ENCODE results near the gene ARPC4.

- TF ChIP-seq ARNTL (CRISPR knock-in tag; IDR thresholded peaks at IDR 0.05; ENCODE audit: borderline replicate concordance, low read depth) (no peak), PPARA (CRISPR knock-in tag; IDR thresholded peaks at IDR 0.05; ENCODE audit: borderline replicate concordance) (no peak), PATZ1 (CRISPR knock-in tag; IDR thresholded peaks at IDR 0.05; ENCODE audit: borderline replicate concordance) (no peak), CREB5 (CRISPR knock-in tag; IDR thresholded peaks at IDR 0.05; ENCODE audit: low read depth) (no peak), TSHZ2 (CRISPR knock-in tag; IDR thresholded peaks at IDR 0.05) (no peak), ZC3H10 (CRISPR knock-in tag; IDR thresholded peaks at IDR 0.05) (no peak), ZNF70 (CRISPR knock-in tag; IDR thresholded peaks at IDR 0.05) (no peak), CSRNP3 (CRISPR knock-in tag; IDR thresholded peaks at IDR 0.05) (no peak), ZNF8 (CRISPR knock-in tag; IDR thresholded peaks at IDR 0.05) (no peak), RARB (CRISPR knock-in tag; IDR thresholded peaks at IDR 0.05) (no peak), ISL1 (CRISPR knock-in tag; IDR thresholded peaks at IDR 0.05) (no peak)
Measured at GRCh38 chr3:9744162-9744561, 48.7 kb upstream of the ARPC4 start.
